Calu3 (cell line): Measurements from ENCODE around the gene NES. TPM values are rescaled to one million over a fixed set of nuclear protein-coding genes. Genes with fewer than 3 reads are reported as not detected.
A peak's percentile ranks its signal among the peaks of the same experiment; 100 is the strongest.

ENCODE experiments used
- BruUV-seq: library from RNA; stranded (reverse); fragments of 400-500 nt; replicated peaks from 2 replicates; lab custom pipeline; 2021; lab: Mats Ljungman, UMichigan
- CTCF ChIA-PET: fragments of 300-600 bp; sonication (Branson Sonifier 250); formaldehyde crosslinking; loops from one replicate; lab custom pipeline; 2022; ENCODE audit warnings: antibody characterized with exemption; lab: Charles Lee
- DNase-seq: peaks from one replicate; pipeline ENCODE4 v3.0.0; 2022
- H3K27ac Mint-ChIP-seq: one replicate; pipeline ENCODE4 v1.8.0; 2022; ENCODE audit warnings: mixed read lengths; ENCODE audit not compliant: unreplicated experiment
- H3K27me3 Mint-ChIP-seq: one replicate; pipeline ENCODE4 v1.8.0; 2022; ENCODE audit warnings: mixed read lengths; ENCODE audit not compliant: unreplicated experiment
- H3K36me3 Mint-ChIP-seq: one replicate; pipeline ENCODE4 v1.8.0; 2022; ENCODE audit warnings: mild to moderate bottlenecking, moderate library complexity, mixed read lengths; ENCODE audit not compliant: insufficient read depth, unreplicated experiment
- H3K4me1 Mint-ChIP-seq: one replicate; pipeline ENCODE4 v1.8.0; 2022; ENCODE audit warnings: mild to moderate bottlenecking, low read depth, mixed read lengths; ENCODE audit not compliant: unreplicated experiment
- H3K4me3 Mint-ChIP-seq: one replicate; pipeline ENCODE4 v1.8.0; 2022; ENCODE audit warnings: mild to moderate bottlenecking, low read depth, moderate library complexity, mixed read lengths; ENCODE audit not compliant: unreplicated experiment
- H3K9me3 Mint-ChIP-seq: one replicate; pipeline ENCODE4 v1.8.0; 2022; ENCODE audit warnings: low read depth, mixed read lengths; ENCODE audit not compliant: unreplicated experiment
- CTCF ChIP-seq: fragments of 200-600 bp; IDR thresholded peaks from one replicate; pipeline ENCODE4 v1.8.0; 2022; ENCODE audit warnings: antibody characterized with exemption; ENCODE audit not compliant: unreplicated experiment
- intact Hi-C: fragments of 100-400 bp; cut with micrococcal nuclease; formaldehyde crosslinking; loops from one replicate; pipeline ENCODE4 v1.10.0; 2022; ENCODE audit not compliant: unreplicated experiment
- total RNA-seq: library from RNA; stranded (reverse); gene quantifications from 2 replicates; pipeline ENCODE4 v1.2.3, GENCODE V29; 2022

NES gene
- total RNA-seq, 1 experiment from 2014 or later: 7.4 TPM

DNA sequence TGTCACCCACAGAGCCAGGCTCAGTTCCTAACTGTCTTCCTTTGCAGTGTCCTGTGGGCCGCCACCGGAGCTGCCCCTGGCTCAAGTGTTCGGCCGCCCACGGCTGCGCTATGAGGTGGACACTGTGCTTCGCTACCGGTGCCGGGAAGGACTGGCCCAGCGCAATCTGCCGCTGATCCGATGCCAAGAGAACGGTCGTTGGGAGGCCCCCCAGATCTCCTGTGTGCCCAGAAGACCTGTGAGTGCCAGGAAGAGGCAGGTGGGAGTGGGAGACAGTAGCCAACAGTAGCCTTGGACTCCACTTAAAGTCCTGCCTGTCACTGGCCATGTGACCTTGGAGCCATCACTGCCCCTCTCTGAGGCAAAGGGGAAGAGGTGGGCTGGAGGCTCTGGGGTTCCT is 18.7 kb downstream of the NES start:
- Mint-ChIP-seq H3K4me1 (peaks cover 66% of the 10 kb centered on the region), H3K36me3 (peaks cover 56% of the 10 kb centered on the region), H3K9me3 (no peaks in the 10 kb centered on the region), H3K4me3 (peak overlapping the region; percentile 87), H3K27me3 (no peaks in the 10 kb centered on the region), H3K27ac (no peak overlapping the region)
- CTCF ChIA-PET: interaction anchor here (0.8 to 1.8 kb wide), 2 partner anchors 34 to 69 kb away, joined by 5 to 7 read pairs; partner anchors contain the start of gene METTL25B
- no TSS peak for BruUV-seq
- intact Hi-C loops: no loop called here
- no peak for TF ChIP-seq CTCF
- DNase-seq: no peak

DNA sequence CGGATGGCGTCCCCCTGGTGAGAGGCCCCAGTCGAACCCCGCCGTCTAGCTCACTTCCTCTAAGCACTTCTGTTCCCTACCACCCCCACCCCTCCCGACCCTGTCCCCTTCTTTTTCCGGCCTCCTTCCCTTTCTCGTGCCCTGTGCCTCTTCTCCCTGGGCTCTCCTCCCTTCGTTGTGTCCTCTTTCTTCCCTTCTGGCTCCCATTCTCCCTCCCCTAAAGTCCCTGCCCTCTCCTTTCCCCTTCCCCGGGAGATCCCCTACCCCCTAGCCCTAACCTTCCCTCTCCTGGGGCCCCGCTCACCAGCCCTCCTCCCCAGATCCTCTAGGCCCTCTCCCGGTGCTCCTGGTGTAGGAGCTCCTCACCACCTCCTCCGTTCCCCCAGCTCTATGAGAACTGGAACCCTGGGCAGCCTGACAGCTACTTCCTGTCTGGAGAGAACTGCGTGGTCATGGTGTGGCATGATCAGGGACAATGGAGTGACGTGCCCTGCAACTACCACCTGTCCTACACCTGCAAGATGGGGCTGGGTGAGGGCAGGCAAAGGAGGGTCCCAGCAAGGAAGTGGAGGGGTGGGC is 19.4 kb downstream of the NES start:
- CTCF ChIA-PET: interaction anchor here (0.6 to 1.8 kb wide), 5 partner anchors 20 to 243 kb away, joined by 4 to 7 read pairs (median 5); partner anchors contain the start of gene METTL25B
- no peaks in the 10 kb centered on the region for H3K27me3 Mint-ChIP-seq
- no TSS peak for BruUV-seq
- H3K36me3 Mint-ChIP-seq: peaks cover 60% of the 10 kb centered on the region
- peak overlapping the region; percentile 27 for H3K4me3 Mint-ChIP-seq
- peak; percentile 10 for TF ChIP-seq CTCF
- no peak overlapping the region for H3K27ac Mint-ChIP-seq
- intact Hi-C loops: loop anchor here (1.0 kb wide), 1 partner anchor 31 kb away; no protein-coding TSS in a partner anchor
- DNase-seq: no peak
- H3K9me3 Mint-ChIP-seq: no peaks in the 10 kb centered on the region
- H3K4me1 Mint-ChIP-seq: peaks cover 59% of the 10 kb centered on the region

- BruUV-seq: no TSS peak
- intact Hi-C loops: loop anchor here (1.0 kb wide), 1 partner anchor 30 kb away; no protein-coding TSS in a partner anchor
- Mint-ChIP-seq H3K4me1 (peaks cover 52% of the 10 kb centered on the region), H3K27me3 (no peaks in the 10 kb centered on the region), H3K36me3 (peaks cover 61% of the 10 kb centered on the region), H3K9me3 (no peaks in the 10 kb centered on the region), H3K4me3 (peak overlapping the region; percentile 27), H3K27ac (no peak overlapping the region)
- peak; percentile 83 for DNase-seq
- peak; percentile 97 for TF ChIP-seq CTCF
- CTCF ChIA-PET: interaction anchor here (0.6 to 1.8 kb wide), 4 partner anchors 21 to 242 kb away, joined by 4 to 7 read pairs (median 4); no protein-coding TSS in a partner anchor
These were observed 20.1 kb downstream of the NES start for GRCh38 chr1:156656806-156657740.

DNA sequence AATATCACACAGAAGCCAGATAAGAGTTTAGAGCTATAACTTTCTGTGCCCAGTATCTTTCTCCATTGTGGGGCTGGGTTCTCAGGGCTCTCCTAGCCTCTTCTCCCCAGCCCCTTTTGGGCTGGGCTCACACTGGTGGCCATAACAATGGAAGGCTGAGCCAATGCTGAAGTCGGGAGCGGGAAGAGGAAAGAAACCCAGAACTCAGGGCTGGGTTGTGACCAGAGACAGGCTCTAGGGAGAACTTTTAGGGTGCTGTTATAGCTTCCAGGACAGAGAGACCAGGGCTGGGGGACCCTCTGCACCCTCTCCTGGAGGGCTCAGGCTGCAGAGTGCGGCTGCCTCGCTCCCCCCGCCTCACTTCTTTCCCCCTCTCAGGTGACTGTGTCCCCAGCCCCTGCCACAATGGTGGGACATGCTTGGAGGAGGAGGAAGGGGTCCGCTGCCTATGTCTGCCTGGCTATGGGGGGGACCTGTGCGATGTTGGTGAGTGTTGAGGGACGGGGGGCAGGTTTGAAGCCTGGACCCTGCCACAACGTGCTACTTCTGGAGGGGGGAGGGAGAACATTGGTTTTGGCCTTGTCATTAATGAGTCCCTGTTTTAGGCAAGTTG is 21.2 kb downstream of the NES start:
- H3K36me3 Mint-ChIP-seq: peaks cover 54% of the 10 kb centered on the region
- no peak overlapping the region for H3K27ac Mint-ChIP-seq
- H3K4me1 Mint-ChIP-seq: peaks cover 41% of the 10 kb centered on the region
- DNase-seq: no peak
- H3K4me3 Mint-ChIP-seq: no peak overlapping the region
- CTCF ChIA-PET: no interaction called here
- intact Hi-C loops: no loop called here
- H3K9me3 Mint-ChIP-seq: no peaks in the 10 kb centered on the region
- no TSS peak for BruUV-seq
- TF ChIP-seq CTCF: no peak
- no peaks in the 10 kb centered on the region for H3K27me3 Mint-ChIP-seq
